Keratinocyte (primary cell): ENCODE data around the gene FHIT. TPM values are rescaled to one million over a fixed set of nuclear protein-coding genes. Genes with fewer than 3 reads are reported as not detected.

Source experiments
- DNase-seq: peaks from one replicate; pipeline ENCODE4 v3.0.0-alpha.2; 2011; ENCODE audit warnings: low read depth, missing footprints, low spot score
- FAIRE-seq: peaks from 2 replicates; lab custom pipeline; 2011; peaks lifted over from hg19 to GRCh38; lab: Jason Lieb, UNC
- H2AFZ ChIP-seq: 2 replicates; pipeline ENCODE4 v1.6.0; 2012; ENCODE audit warnings: low read length, control low read depth, inconsistent platforms; ENCODE audit not compliant: control insufficient read depth
- H3K27ac ChIP-seq: 2 replicates; pipeline ENCODE4 v1.5.1; 2011; ENCODE audit warnings: low read length; ENCODE audit not compliant: control insufficient read depth, insufficient read depth
- H3K27me3 ChIP-seq: 3 replicates; pipeline ENCODE4 v1.6.0; 2011; ENCODE audit warnings: low read length; ENCODE audit not compliant: control insufficient read depth, insufficient read depth; ENCODE audit errors: extremely low read depth
- H3K36me3 ChIP-seq, 2 experiments: 2 replicates in 1 of 2; 3 replicates in 1 of 2; pipeline ENCODE4 v1.5.1; 2011; ENCODE audit warnings: low read length in 2 of 2, mild to moderate bottlenecking in 1 of 2; ENCODE audit not compliant: control insufficient read depth in 2 of 2, insufficient read depth in 2 of 2; ENCODE audit errors: extremely low read depth in 1 of 2
- H3K4me1 ChIP-seq: 3 replicates; pipeline ENCODE4 v1.5.1; 2011; ENCODE audit warnings: low read length; ENCODE audit not compliant: control insufficient read depth, insufficient read depth; ENCODE audit errors: extremely low read depth
- H3K4me2 ChIP-seq: 3 replicates; pipeline ENCODE4 v1.6.0; 2011; ENCODE audit warnings: low read depth, low read length; ENCODE audit not compliant: control insufficient read depth, insufficient read depth; ENCODE audit errors: extremely low read depth
- H3K4me3 ChIP-seq, 3 experiments: fragments of 200-600 bp in 1 of 3; sonication (generic) in 1 of 3; 2 replicates in 2 of 3; 3 replicates in 1 of 3; pipeline ENCODE4 v1.5.1; 2011 to 2016; ENCODE audit warnings: low read length in 3 of 3, mild to moderate bottlenecking in 3 of 3, control low read depth in 2 of 3, inconsistent platforms in 1 of 3, low read depth in 1 of 3, mixed read lengths in 1 of 3, mixed run types in 1 of 3, moderate library complexity in 1 of 3; ENCODE audit not compliant: control insufficient read depth in 2 of 3, insufficient read depth in 2 of 3; ENCODE audit errors: extremely low read depth in 1 of 3
- H3K79me2 ChIP-seq: 2 replicates; pipeline ENCODE4 v1.6.0; 2012; ENCODE audit warnings: low read length; ENCODE audit not compliant: control insufficient read depth, insufficient read depth
- H3K9ac ChIP-seq: 3 replicates; pipeline ENCODE4 v1.6.0; 2011; ENCODE audit warnings: low read length; ENCODE audit not compliant: control insufficient read depth, insufficient read depth; ENCODE audit errors: extremely low read depth
- H3K9me1 ChIP-seq: 3 replicates; pipeline ENCODE4 v1.6.0; 2011; ENCODE audit warnings: low read length; ENCODE audit not compliant: control insufficient read depth, insufficient read depth; ENCODE audit errors: extremely low read depth
- H3K9me3 ChIP-seq: 2 replicates; pipeline ENCODE4 v1.5.1; 2012; ENCODE audit warnings: low read depth, low read length; ENCODE audit not compliant: control insufficient read depth
- H4K20me1 ChIP-seq: 3 replicates; pipeline ENCODE4 v1.6.0; 2011; ENCODE audit warnings: low read length; ENCODE audit not compliant: control insufficient read depth, insufficient read depth; ENCODE audit errors: extremely low read depth
- EZH2 ChIP-seq: IDR thresholded peaks from one replicate; pipeline ENCODE4 v1.6.1; 2012; ENCODE audit warnings: inconsistent platforms, mild to moderate bottlenecking, low read length, moderate library complexity
- dilution Hi-C: fragments of 300-500 bp; cut with MboI; formaldehyde crosslinking; loops from one replicate; pipeline ENCODE4 v1.7.0; 2020; ENCODE audit warnings: low sequenced_read_pairs; ENCODE audit not compliant: extremely low pct_ligation_motif_present
- polyA plus RNA-seq, 5 experiments: library from polyadenylated mRNA; depleted of rRNA in 3 of 5; stranded (reverse) in 3 of 5; stranded (forward) in 1 of 5; unstranded in 1 of 5; fragments of >200 nt; gene quantifications; 1 replicate in 1 of 5; 2 replicates in 3 of 5; 3 replicates in 1 of 5; pipeline versions ENCODE4 v1.2.1 to v1.2.3, GENCODE V29; 2011 to 2012; ENCODE audit warnings: missing spikeins in 2 of 5, low read depth in 1 of 5, low replicate concordance in 1 of 5
- TF ChIP-seq, protein P1 (sequence below), 3 experiments: IDR thresholded peaks in 1 of 3; conservative IDR thresholded peaks in 1 of 3; optimal IDR thresholded peaks in 1 of 3; 2 replicates in 2 of 3; 3 replicates in 1 of 3; pipeline versions ENCODE3 to v1.5.1; 2011; ENCODE audit warnings: low read length in 3 of 3, mild to moderate bottlenecking in 3 of 3, moderate library complexity in 2 of 3, control low read depth in 1 of 3, inconsistent platforms in 1 of 3; ENCODE audit not compliant: insufficient read depth in 2 of 3; ENCODE audit errors: extremely low read depth in 1 of 3

Gene FHIT
- polyA plus RNA-seq, 1 donor (not counting 4 experiments of a cell fraction or from before 2014, with no cell fraction given), result 2.2 TPM

- Histone ChIP-seq H4K20me1 (no peaks in the 10 kb centered on the region), H3K4me1 (no peaks in the 10 kb centered on the region), H3K79me2 (no peaks in the 10 kb centered on the region), H3K27ac (no peak overlapping the region), H3K4me3 (no peak overlapping the region), H2AFZ (no peak overlapping the region), H3K27me3 (no peaks in the 10 kb centered on the region), H3K9ac (no peak overlapping the region), H3K36me3 (no peaks in the 10 kb centered on the region), H3K4me2 (no peak overlapping the region), H3K9me1 (no peaks in the 10 kb centered on the region), H3K9me3 (no peaks in the 10 kb centered on the region)
- DNase-seq (no peak), FAIRE-seq (no peak)
- dilution Hi-C loops, result no loop called here
- TF ChIP-seq, protein P1, sequence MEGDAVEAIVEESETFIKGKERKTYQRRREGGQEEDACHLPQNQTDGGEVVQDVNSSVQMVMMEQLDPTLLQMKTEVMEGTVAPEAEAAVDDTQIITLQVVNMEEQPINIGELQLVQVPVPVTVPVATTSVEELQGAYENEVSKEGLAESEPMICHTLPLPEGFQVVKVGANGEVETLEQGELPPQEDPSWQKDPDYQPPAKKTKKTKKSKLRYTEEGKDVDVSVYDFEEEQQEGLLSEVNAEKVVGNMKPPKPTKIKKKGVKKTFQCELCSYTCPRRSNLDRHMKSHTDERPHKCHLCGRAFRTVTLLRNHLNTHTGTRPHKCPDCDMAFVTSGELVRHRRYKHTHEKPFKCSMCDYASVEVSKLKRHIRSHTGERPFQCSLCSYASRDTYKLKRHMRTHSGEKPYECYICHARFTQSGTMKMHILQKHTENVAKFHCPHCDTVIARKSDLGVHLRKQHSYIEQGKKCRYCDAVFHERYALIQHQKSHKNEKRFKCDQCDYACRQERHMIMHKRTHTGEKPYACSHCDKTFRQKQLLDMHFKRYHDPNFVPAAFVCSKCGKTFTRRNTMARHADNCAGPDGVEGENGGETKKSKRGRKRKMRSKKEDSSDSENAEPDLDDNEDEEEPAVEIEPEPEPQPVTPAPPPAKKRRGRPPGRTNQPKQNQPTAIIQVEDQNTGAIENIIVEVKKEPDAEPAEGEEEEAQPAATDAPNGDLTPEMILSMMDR (optimal IDR thresholded peaks at IDR 0.05 in 1 of 3, IDR thresholded peaks at IDR 0.05 in 1 of 3, conservative IDR thresholded peaks at IDR 0.05 in 1 of 3; ENCODE audit: extremely low read depth in 1 of 3, insufficient read depth in 2 of 3, low read length in 3 of 3), result no peak
- TF ChIP-seq EZH2, result no peak
These were observed 1337.0 kb downstream of the FHIT start for GRCh38 chr3:59914251-59914650.

DNA sequence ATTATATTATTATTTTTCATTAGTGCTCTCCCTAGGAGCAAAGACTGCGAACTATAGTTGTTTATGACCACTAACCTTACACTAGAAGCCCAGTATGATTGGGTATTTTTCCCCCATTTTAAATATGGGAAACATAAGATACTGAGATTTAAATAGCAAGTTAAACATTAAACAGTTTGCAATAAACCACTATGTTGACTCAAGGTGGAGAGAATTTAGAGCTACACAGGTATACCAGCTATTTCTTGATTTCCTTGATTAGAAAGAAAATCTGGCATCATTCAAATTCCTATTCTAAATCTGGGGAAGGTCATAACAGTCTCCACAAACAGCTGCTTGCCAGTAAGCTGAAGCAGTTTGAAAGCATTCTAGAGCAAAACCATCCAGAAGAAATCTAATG is 1337.6 kb downstream of the FHIT start:
- no peak for FAIRE-seq
- Histone ChIP-seq H3K4me3 (no peak overlapping the region), H3K27ac (no peak overlapping the region), H3K27me3 (no peaks in the 10 kb centered on the region), H3K9me1 (no peaks in the 10 kb centered on the region), H2AFZ (no peak overlapping the region), H3K4me2 (no peak overlapping the region), H3K9me3 (no peaks in the 10 kb centered on the region), H3K4me1 (no peaks in the 10 kb centered on the region), H3K36me3 (no peaks in the 10 kb centered on the region), H3K79me2 (no peaks in the 10 kb centered on the region), H3K9ac (no peak overlapping the region), H4K20me1 (no peaks in the 10 kb centered on the region)
- dilution Hi-C loops, result no loop called here
- DNase-seq, result no peak
- no peak for TF ChIP-seq EZH2
- TF ChIP-seq, protein P1 (optimal IDR thresholded peaks at IDR 0.05 in 1 of 3, IDR thresholded peaks at IDR 0.05 in 1 of 3, conservative IDR thresholded peaks at IDR 0.05 in 1 of 3; ENCODE audit: extremely low read depth in 1 of 3, insufficient read depth in 2 of 3, low read length in 3 of 3), result no peak
